Activated CD4-positive, alpha-beta T cell treated with anti-CD3 and anti-CD28 coated beads for 4 hours (primary cell): ENCODE results near the gene SPZ1.
"Not testable (repeated sequence)": the region's sequence is repeated elsewhere in the genome, so short reads cannot be mapped to it uniquely, and the experiment has no call there.

ENCODE experiments used
- DNase-seq, 2 donors: peaks; one replicate each; pipeline ENCODE4 v3.0.0-alpha.2; 2020

SPZ1 gene

GRCh38 chr5:80341016-80341775 is 21.4 kb downstream of the SPZ1 start:
- DNase-seq = no peak

DNA sequence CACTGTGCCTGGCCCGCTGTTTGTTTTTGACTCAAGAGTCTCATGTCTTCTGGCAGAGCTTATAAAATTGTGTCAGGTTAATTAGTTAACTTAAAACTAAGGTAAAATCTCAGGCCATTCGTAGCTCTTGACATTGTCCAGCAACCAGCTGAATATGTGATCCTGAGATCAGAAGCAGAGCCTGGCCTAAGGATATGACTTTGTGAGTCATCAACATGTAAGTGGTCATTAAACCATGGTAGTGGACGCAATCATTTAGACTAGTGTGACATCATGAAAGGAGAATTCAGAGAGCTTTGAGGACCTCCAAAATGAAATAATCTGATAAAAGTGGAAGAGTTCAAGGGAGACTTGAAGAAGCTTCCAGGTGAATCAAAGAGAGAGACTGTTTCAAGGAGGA is 23.3 kb downstream of the SPZ1 start:
- no peak for DNase-seq

DNA sequence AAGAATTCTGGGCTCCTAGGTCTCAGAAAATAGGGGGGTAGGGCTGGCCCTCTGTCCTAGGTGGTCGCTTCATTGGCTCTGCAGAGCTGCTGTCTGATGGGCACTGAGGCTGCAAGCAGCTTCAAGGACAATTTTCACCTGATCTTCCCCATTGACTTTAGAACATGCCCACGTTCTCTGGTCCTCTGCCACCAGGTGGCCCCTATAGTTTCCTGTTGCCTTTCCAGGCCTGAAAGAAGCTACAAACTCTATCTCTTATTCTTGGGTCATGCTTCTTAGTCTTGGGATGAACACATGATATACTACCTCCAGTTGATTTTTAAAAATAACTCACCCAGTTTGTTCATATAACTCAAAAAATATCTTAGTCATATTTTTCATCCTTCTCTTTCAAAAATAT is 26.3 kb downstream of the SPZ1 start:
- peak; percentile 11 to 30 for DNase-seq

DNA sequence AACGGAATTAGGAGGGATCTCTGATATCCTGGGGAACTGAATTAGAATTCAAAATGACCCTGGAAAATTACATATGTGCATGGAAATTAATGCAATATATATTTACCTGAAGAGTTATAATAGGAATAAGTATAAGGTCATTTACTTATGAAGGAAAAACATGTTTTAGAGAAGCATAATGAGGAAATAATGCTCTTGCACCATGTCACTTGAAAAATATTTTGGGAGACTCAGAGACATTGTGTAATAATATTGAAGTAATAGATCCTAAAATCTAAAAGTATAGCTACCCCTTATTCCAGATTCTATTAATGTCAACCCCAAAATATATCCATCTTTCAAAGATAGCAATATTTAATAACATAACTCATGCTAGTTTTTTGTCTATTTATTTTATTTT is 28.4 kb downstream of the SPZ1 start:
- DNase-seq = no peak

DNA sequence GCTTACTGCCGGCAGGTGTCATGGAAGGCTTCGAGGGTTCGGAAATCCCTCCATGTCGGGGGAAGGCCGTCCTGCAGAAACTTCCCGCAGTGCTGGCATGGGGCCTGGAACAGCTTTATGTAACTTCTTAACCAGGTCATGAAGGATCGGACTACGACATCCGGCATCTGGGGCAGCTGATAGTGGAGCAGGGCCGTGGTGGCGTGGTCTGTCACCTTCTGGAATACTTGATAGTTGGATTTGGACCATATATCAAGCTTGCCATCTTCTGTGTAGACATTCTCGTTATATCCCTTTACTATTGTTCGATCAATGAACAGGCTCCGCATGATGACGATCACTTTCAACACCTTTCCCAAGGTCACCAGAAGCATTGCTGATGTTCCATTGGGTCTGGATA is 31.2 kb downstream of the SPZ1 start:
- DNase-seq = not testable (repeated sequence)

- no peak for DNase-seq
Observed at GRCh38 chr5:80355686-80356085, 35.9 kb downstream of the SPZ1 start.

- DNase-seq = no peak
Observed at GRCh38 chr5:80357671-80358070, 37.9 kb downstream of the SPZ1 start.

- no peak for DNase-seq
Observed at GRCh38 chr5:80360914-80361444, 41.2 kb downstream of the SPZ1 start.

- no peak for DNase-seq
Observed at GRCh38 chr5:80364892-80365291, 45.1 kb downstream of the SPZ1 start.

GRCh38 chr5:80368661-80369480 is 49.1 kb downstream of the SPZ1 start:
- no peak for DNase-seq

DNA sequence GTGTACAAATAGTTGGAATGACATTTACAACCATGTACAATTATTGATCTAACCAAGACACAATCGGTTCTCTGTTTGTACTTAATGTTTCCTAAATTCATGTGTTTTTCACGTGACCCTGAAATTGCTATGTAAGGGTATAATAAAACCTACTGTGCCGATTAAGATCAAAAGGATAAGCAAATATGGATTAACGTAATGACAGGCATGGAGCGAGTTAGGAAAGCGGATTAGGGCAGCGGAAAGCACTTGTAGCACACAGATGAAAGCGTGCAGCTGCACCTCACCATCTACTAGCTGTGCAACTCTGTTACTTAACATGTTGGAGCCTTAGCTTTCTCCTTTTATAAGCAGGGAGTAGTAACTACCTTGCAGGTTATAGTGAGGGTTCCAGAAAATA is 49.7 kb downstream of the SPZ1 start:
- DNase-seq = no peak

GRCh38 chr5:80370390-80370789 is 50.6 kb downstream of the SPZ1 start:
- DNase-seq = no peak
